Lower lobe of right lung (tissue), 2 donors: ENCODE data around the gene FZD4. TPM values are rescaled to one million over a fixed set of nuclear protein-coding genes. Genes with fewer than 3 reads are reported as not detected.

ENCODE experiments used
- ATAC-seq, 2 donors: fragments of 200-7000 bp; cut with Tn5 transposase; one replicate each; pipeline ENCODE4 v1.9.1; 2020 to 2022; ENCODE audit warnings: mild to moderate bottlenecking in 2 of 2, moderate library complexity in 2 of 2
- DNase-seq: peaks from one replicate; pipeline ENCODE4 v3.0.0-alpha.2; 2020
- H3K27ac ChIP-seq: fragments of 200-600 bp; one replicate; pipeline ENCODE4 v1.8.0; 2022
- H3K27me3 ChIP-seq: fragments of 200-600 bp; one replicate; pipeline ENCODE4 v1.8.0; 2022; ENCODE audit warnings: low read depth
- H3K36me3 ChIP-seq: fragments of 200-600 bp; one replicate; pipeline ENCODE4 v1.8.0; 2022; ENCODE audit warnings: mild to moderate bottlenecking
- H3K4me1 ChIP-seq: fragments of 200-600 bp; one replicate; pipeline ENCODE4 v1.8.0; 2022
- H3K4me3 ChIP-seq: fragments of 200-600 bp; one replicate; pipeline ENCODE4 v1.8.0; 2022; ENCODE audit warnings: mild to moderate bottlenecking
- H3K9me3 ChIP-seq: fragments of 200-600 bp; one replicate; pipeline ENCODE4 v1.8.0; 2022
- CTCF ChIP-seq: fragments of 200-600 bp; IDR thresholded peaks from one replicate; pipeline ENCODE4 v1.8.0; 2022; ENCODE audit warnings: antibody characterized with exemption, mild to moderate bottlenecking
- intact Hi-C: fragments of 100-400 bp; cut with DNase I; formaldehyde crosslinking; loops from one replicate; pipeline ENCODE4 v1.11.0; 2022
- total RNA-seq: library from RNA; stranded (reverse); fragmentation: NEBNext Ultra II Directional; extraction: Animal tissue kit (Norgen Biotek cat#: 25700); gene quantifications from one replicate; pipeline ENCODE4 v1.2.1, GENCODE V29; 2021
- donor health status: DM: no; HTN: yes; CAD: no; lungs with severe emphysema.

The FZD4 gene
- total RNA-seq, 1 donor from 2014 or later: 51.1 TPM

GRCh38 chr11:86952221-86952875 is 2.8 kb downstream of the FZD4 start:
- Histone ChIP-seq H3K27ac (peak overlapping the region; percentile 94), H3K27me3 (no peaks in the 10 kb centered on the region), H3K36me3 (peaks cover 24% of the 10 kb centered on the region), H3K4me3 (peak overlapping the region; percentile 78), H3K4me1 (peaks cover 42% of the 10 kb centered on the region), H3K9me3 (no peaks in the 10 kb centered on the region)
- TF ChIP-seq CTCF: no peak
- intact Hi-C loops: no loop called here
- no peak for ATAC-seq
- no peak for DNase-seq

GRCh38 chr11:86951706-86952105 is 3.5 kb downstream of the FZD4 start:
- peak overlapping the region; percentile 57 for H3K27ac ChIP-seq
- peaks cover 35% of the 10 kb centered on the region for H3K4me1 ChIP-seq
- intact Hi-C loops: no loop called here
- H3K27me3 ChIP-seq: no peaks in the 10 kb centered on the region
- H3K36me3 ChIP-seq: peaks cover 30% of the 10 kb centered on the region
- H3K9me3 ChIP-seq: no peaks in the 10 kb centered on the region
- DNase-seq: no peak
- no peak for TF ChIP-seq CTCF
- ATAC-seq: no peak
- H3K4me3 ChIP-seq: peak overlapping the region; percentile 78

- Histone ChIP-seq H3K9me3 (no peaks in the 10 kb centered on the region), H3K27me3 (no peaks in the 10 kb centered on the region), H3K4me1 (peaks cover 36% of the 10 kb centered on the region), H3K4me3 (peak overlapping the region; percentile 78), H3K36me3 (peaks cover 39% of the 10 kb centered on the region), H3K27ac (no peak overlapping the region)
- DNase-seq (no peak), ATAC-seq (no peak)
- no peak for TF ChIP-seq CTCF
- intact Hi-C loops: no loop called here
Observed at GRCh38 chr11:86950661-86950995, 4.6 kb downstream of the FZD4 start.

GRCh38 chr11:86949995-86950660 is 5.1 kb downstream of the FZD4 start:
- no peak for ATAC-seq
- peak overlapping the region; percentile 78 for H3K4me3 ChIP-seq
- intact Hi-C loops: no loop called here

GRCh38 chr11:86948733-86949132 is 6.5 kb downstream of the FZD4 start:
- no peaks in the 10 kb centered on the region for H3K27me3 ChIP-seq
- peaks cover 36% of the 10 kb centered on the region for H3K4me1 ChIP-seq
- peak in 1 of 2 donors; percentile 21 for ATAC-seq
- H3K36me3 ChIP-seq: peaks cover 39% of the 10 kb centered on the region
- intact Hi-C loops: no loop called here
- no peak for DNase-seq
- H3K4me3 ChIP-seq: peak overlapping the region; percentile 78
- H3K9me3 ChIP-seq: no peaks in the 10 kb centered on the region
- peak overlapping the region; percentile 13 for H3K27ac ChIP-seq
- TF ChIP-seq CTCF: no peak

More at GRCh38 chr11:86949995-86950660, 5.1 kb downstream of the FZD4 start:
- peaks cover 39% of the 10 kb centered on the region for H3K36me3 ChIP-seq
- peaks cover 36% of the 10 kb centered on the region for H3K4me1 ChIP-seq
- H3K27ac ChIP-seq: no peak overlapping the region
- no peak for DNase-seq
- no peaks in the 10 kb centered on the region for H3K27me3 ChIP-seq
- no peaks in the 10 kb centered on the region for H3K9me3 ChIP-seq
- TF ChIP-seq CTCF: no peak
